Transverse colon (tissue), 4 donors: ENCODE results near the gene HBZ. TPM values are rescaled to one million over a fixed set of nuclear protein-coding genes. Genes with fewer than 3 reads are reported as not detected.
"Not testable (repeated sequence)": the region's sequence is repeated elsewhere in the genome, so short reads cannot be mapped to it uniquely, and the experiment has no call there.

Experiments used
- DNase-seq: peaks from one replicate; pipeline ENCODE4 v3.0.0-alpha.2; 2019
- H3K27ac ChIP-seq, 4 donors: fragments of 200-600 bp; sonication (generic); 2 replicates each; pipeline ENCODE4 v1.5.1; 2016 to 2018; ENCODE audit warnings: inconsistent platforms in 4 of 4
- H3K27me3 ChIP-seq: fragments of 200-600 bp; sonication (generic); 2 replicates; pipeline ENCODE4 v1.5.1; 2017; ENCODE audit warnings: inconsistent platforms
- H3K36me3 ChIP-seq, 4 donors: fragments of 200-600 bp; sonication (generic); 2 replicates each; pipeline ENCODE4 v1.5.1; 2017 to 2019; ENCODE audit warnings: inconsistent platforms in 4 of 4
- H3K4me1 ChIP-seq, 4 donors: fragments of 200-600 bp; sonication (generic); 2 replicates each; pipeline ENCODE4 v1.5.1; 2017 to 2020; ENCODE audit warnings: inconsistent platforms in 4 of 4
- H3K4me3 ChIP-seq, 4 donors: fragments of 200-600 bp; sonication (generic); 1 replicate in 1 of 4; 2 replicates in 3 of 4; pipeline versions ENCODE4 v1.5.1 to v1.6.1; 2017 to 2019; ENCODE audit warnings: inconsistent platforms in 4 of 4
- H3K9me3 ChIP-seq, 2 donors: fragments of 200-600 bp; sonication (generic); 2 replicates each; pipeline ENCODE4 v1.5.1; 2017 to 2019; ENCODE audit warnings: inconsistent platforms in 2 of 2
- EP300 ChIP-seq: sonication (generic); formaldehyde crosslinking; IDR thresholded peaks from one replicate; pipeline ENCODE4 v1.6.1; 2017; ENCODE audit warnings: antibody characterized with exemption, low read depth
- POLR2A ChIP-seq: fragments of 450-650 bp; IDR thresholded peaks from one replicate; pipeline ENCODE4 v1.6.1; 2016; ENCODE audit warnings: antibody characterized with exemption, mild to moderate bottlenecking, moderate library complexity
- POLR2AphosphoS5 ChIP-seq, 3 donors: sonication (generic); formaldehyde crosslinking; IDR thresholded peaks; one replicate each; pipeline ENCODE4 v1.6.1; 2016; ENCODE audit warnings: antibody characterized with exemption in 3 of 3
- WGBS, 2 donors: methylation state at CpG; one replicate each; pipeline ENCODE4 v1.1.5; 2018; ENCODE audit warnings: low coverage in 1 of 2; 5-methylcytosine and 5-hydroxymethylcytosine counted together
- in situ Hi-C, 4 donors: fragments of 200-750 bp; cut with MboI; loops; one replicate each; pipeline versions ENCODE4 v1.15.0 to v1.15.1; 2017; ENCODE audit warnings: low sequenced_read_pairs in 3 of 4, low pct_ligation_motif_present in 1 of 4, low pct_unique_long_range_greater_than_20kb in 1 of 4
- intact Hi-C: fragments of 100-400 bp; cut with DNase I; formaldehyde crosslinking; loops from one replicate; pipeline ENCODE4 v1.15.1; 2023; ENCODE audit warnings: low total_unique reads
- small RNA-seq, 4 donors: library from RNA; depleted of rRNA; stranded (forward); fragments of <200 nt; gene quantifications; one replicate each; pipeline ENCODE3, GENCODE V24; 2016
- total RNA-seq, 4 donors: library from RNA; depleted of rRNA; stranded (reverse); fragments of >200 nt; gene quantifications; one replicate each; pipeline ENCODE4 v1.1.0, GENCODE V29; 2016
- TF ChIP-seq, protein P1 (sequence below), 5 experiments: fragments of 200-600 bp in 3 of 5; fragments of 450-650 bp in 2 of 5; sonication (generic) in 3 of 5; IDR thresholded peaks; 1 replicate in 2 of 5; 2 replicates in 3 of 5; pipeline ENCODE4 v1.5.1; 2016 to 2017; ENCODE audit warnings: antibody characterized with exemption in 5 of 5, inconsistent platforms in 3 of 5, mild to moderate bottlenecking in 2 of 5, moderate library complexity in 1 of 5

The HBZ gene
- total RNA-seq, 4 donors from 2014 or later = not detected

DNA sequence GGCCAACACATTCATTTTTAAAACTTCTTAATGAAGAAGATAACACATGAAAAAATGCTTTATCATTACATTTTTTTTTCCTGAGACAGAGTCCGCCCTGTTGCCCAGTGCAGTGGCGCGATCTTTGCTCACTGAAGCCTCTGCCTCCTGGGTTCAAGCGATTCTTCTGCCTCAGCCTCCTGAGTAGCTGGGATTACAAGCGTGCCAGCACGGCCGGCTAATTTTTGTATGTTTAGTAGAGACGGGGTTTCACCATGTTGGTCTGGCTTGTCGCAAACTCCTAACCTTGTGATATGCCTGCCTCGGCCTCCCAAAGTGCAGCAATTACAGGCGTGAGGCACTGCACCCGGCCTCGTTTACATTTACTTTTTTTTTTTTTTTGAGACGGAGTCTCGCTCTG, 41.0 kb downstream of the HBZ start:
- 93 to 98% methylated on average over 8 to 15 of the region's 15 CpGs for WGBS, 2 donors
- in situ Hi-C loops (no loop called here), intact Hi-C loops (no loop called here)
- DNase-seq = no peak
- Histone ChIP-seq H3K27me3 (no peaks in the 10 kb centered on the region), H3K4me1 (no peaks in the 10 kb centered on the region), H3K27ac (no peak overlapping the region), H3K4me3 (no peak overlapping the region), H3K36me3 (peaks cover 0 to 85% (median 40%) of the 10 kb centered on the region in 4 donors), H3K9me3 (no peaks in the 10 kb centered on the region)
- no peak for TF ChIP-seq EP300
- TF ChIP-seq POLR2AphosphoS5 (IDR thresholded peaks at IDR 0.05) = no peak
- no peak for TF ChIP-seq POLR2A

DNA sequence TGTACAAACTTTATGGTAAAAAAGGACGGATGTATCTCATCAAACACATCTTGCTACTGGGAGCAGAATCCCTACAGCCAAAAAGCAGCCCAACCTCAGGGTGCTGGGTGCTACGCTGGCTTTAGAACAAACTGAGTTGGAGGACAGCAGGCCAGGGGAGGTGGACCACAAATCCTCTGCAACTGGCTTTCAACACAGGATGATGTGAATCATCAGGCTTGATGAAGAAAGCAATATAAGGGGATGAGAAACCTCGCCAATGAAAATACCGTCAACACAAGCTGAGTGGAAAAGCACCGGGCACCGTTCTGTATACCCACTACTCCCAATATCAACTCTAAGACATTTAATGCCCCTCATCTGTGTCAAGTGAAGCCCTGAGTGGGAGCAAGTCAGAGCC, 42.1 kb downstream of the HBZ start:
- WGBS, 2 donors = 95% methylated on average over 6 of the region's 6 CpGs; no CpG with 5 or more reads in 1 of the 2 donors
- Histone ChIP-seq H3K36me3 (peaks cover 0 to 84% (median 40%) of the 10 kb centered on the region in 4 donors), H3K27me3 (no peaks in the 10 kb centered on the region)

DNA sequence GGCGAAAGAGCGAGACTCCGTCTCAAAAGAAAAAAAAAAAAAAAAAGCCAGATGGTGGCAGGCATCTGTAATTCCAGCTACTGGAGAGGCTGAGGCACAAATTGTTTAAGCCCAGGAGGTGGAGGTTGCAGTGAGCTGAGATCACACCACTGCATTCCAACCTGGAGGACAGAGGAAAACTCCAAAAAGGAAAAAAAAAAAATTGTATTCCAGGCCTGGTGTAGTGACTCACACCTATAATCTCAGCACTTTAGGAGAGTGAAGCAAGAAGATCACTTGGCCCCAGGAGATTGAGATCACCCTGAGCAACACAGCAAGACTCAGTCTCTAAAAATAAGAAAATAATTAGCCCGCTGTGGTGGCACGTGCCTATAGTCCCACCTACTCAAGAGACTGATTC, 47.9 kb downstream of the HBZ start:
- Histone ChIP-seq H3K4me1 (no peaks in the 10 kb centered on the region), H3K9me3 (no peaks in the 10 kb centered on the region), H3K4me3 (no peak overlapping the region), H3K27me3 (no peaks in the 10 kb centered on the region), H3K27ac (no peak overlapping the region), H3K36me3 (peaks cover 0 to 73% (median 33%) of the 10 kb centered on the region in 4 donors)
- in situ Hi-C loops = no loop called here
- no peak for TF ChIP-seq EP300
- TF ChIP-seq, protein P1, sequence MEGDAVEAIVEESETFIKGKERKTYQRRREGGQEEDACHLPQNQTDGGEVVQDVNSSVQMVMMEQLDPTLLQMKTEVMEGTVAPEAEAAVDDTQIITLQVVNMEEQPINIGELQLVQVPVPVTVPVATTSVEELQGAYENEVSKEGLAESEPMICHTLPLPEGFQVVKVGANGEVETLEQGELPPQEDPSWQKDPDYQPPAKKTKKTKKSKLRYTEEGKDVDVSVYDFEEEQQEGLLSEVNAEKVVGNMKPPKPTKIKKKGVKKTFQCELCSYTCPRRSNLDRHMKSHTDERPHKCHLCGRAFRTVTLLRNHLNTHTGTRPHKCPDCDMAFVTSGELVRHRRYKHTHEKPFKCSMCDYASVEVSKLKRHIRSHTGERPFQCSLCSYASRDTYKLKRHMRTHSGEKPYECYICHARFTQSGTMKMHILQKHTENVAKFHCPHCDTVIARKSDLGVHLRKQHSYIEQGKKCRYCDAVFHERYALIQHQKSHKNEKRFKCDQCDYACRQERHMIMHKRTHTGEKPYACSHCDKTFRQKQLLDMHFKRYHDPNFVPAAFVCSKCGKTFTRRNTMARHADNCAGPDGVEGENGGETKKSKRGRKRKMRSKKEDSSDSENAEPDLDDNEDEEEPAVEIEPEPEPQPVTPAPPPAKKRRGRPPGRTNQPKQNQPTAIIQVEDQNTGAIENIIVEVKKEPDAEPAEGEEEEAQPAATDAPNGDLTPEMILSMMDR (IDR thresholded peaks at IDR 0.05) = no peak
- TF ChIP-seq POLR2A = no peak
- no peak for TF ChIP-seq POLR2AphosphoS5 (IDR thresholded peaks at IDR 0.05)
- 94 to 95% methylated on average over 5 of the region's 5 CpGs for WGBS, 2 donors
- intact Hi-C loops = no loop called here
- DNase-seq = no peak

More for the DNA sequence above, 42.1 kb downstream of the HBZ start:
- no peaks in the 10 kb centered on the region for H3K4me1 ChIP-seq
- in situ Hi-C loops (no loop called here), intact Hi-C loops (no loop called here)
- no peak for TF ChIP-seq EP300
- TF ChIP-seq POLR2AphosphoS5 (IDR thresholded peaks at IDR 0.05) = no peak
- no peak for TF ChIP-seq POLR2A
- no peak overlapping the region for H3K4me3 ChIP-seq
- H3K9me3 ChIP-seq = no peaks in the 10 kb centered on the region
- DNase-seq = no peak
- H3K27ac ChIP-seq = no peak overlapping the region

DNA sequence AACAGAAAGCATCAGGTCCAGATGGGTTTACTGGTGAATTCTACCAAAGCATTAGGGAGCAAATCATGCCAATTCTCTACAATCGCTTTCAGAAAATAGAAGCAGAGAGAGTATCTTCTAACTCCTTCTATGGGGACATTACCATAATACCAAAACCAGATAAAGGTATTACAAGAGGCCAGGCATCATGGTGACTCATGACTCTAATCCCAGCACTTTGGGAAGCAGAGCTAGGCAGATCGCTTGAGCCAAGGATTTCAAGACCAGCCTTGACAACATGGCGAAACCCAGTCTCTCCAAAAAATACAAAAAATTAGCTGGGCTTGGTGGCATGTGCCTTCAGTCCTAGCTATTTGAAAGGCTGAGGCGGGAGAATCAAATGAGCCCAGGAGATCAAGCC, 50.8 kb downstream of the HBZ start:
- Histone ChIP-seq H3K4me1 (no peaks in the 10 kb centered on the region), H3K27me3 (no peaks in the 10 kb centered on the region), H3K9me3 (no peaks in the 10 kb centered on the region), H3K4me3 (no peak overlapping the region), H3K27ac (no peak overlapping the region), H3K36me3 (peaks cover 0 to 75% (median 33%) of the 10 kb centered on the region in 4 donors)
- WGBS, 2 donors = 95 to 100% methylated on average over 1 to 4 of the region's 4 CpGs
- intact Hi-C loops = no loop called here
- TF ChIP-seq POLR2A = no peak
- TF ChIP-seq EP300 = no peak
- TF ChIP-seq POLR2AphosphoS5 (IDR thresholded peaks at IDR 0.05) = no peak
- TF ChIP-seq, protein P1 (IDR thresholded peaks at IDR 0.05) = no peak
- in situ Hi-C loops = no loop called here
- DNase-seq = no peak

DNA sequence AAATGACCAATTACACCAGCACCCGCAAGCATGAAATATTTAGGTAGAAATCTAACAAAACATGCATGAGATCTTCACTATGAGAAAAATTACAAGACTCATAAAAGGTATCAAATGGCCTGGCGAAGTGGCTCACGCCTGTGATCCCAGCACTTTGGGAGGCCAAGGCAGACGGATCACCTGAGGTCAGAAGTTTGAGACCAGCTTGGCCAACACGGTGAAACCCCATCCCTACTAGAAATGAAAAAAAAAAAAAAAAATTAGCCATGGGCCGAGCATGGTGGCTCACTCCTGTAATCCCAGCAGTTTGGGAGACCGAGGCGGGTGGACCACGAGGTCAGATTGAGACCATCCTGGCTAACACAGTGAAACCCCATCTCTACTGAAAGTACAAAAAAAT, 51.6 kb downstream of the HBZ start:
- peaks cover 0 to 75% (median 33%) of the 10 kb centered on the region in 4 donors for H3K36me3 ChIP-seq
- H3K9me3 ChIP-seq, intact Hi-C loops, H3K4me1 ChIP-seq, H3K27me3 ChIP-seq, DNase-seq, H3K27ac ChIP-seq, H3K4me3 ChIP-seq, in situ Hi-C loops: not testable (repeated sequence)
- 90 to 93% methylated on average over 2 to 9 of the region's 9 CpGs for WGBS, 2 donors

Small RNAs within 50 kb of the gene (small RNA-seq; reads per million reads assigned to genes)
- gene RF00019 = 0 reads per million in 4 donors

Other genes with a start within 250 kb of the HBZ start
- 10 to 100 TPM in 1 of 4 donors, 1 to 10 TPM in 2, not detected in 1; 4.6 to 12.7 (median 5.2) TPM for gene POLR3K, start 99.0 kb upstream of the HBZ start, total RNA-seq
- gene SNRNP25, start 98.8 kb upstream of the HBZ start, total RNA-seq = 10 to 100 TPM in 3 of 4 donors, 1 to 10 TPM in 1; 5.6 to 27.9 (median 20.2) TPM
- gene RHBDF1, start 80.0 kb upstream of the HBZ start, total RNA-seq = 100 to 1,000 TPM in 1 of 4 donors, 10 to 100 TPM in 3; 11.9 to 179 (median 33.8) TPM
- gene MPG, start 74.4 kb upstream of the HBZ start, total RNA-seq = 10 to 100 TPM; 22.3 to 63.2 (median 51.2) TPM
- 10 to 100 TPM; 12.8 to 99.5 (median 22.6) TPM for gene NPRL3, start 14.0 kb upstream of the HBZ start, total RNA-seq
- not detected for gene HBM, start 13.3 kb downstream of the HBZ start, total RNA-seq
- gene HBA2, start 20.2 kb downstream of the HBZ start, total RNA-seq = 10 to 100 TPM in 1 of 4 donors, 1 to 10 TPM in 2, not detected in 1; 1.8 to 10.8 (median 7.0) TPM
- 1 to 10 TPM in 1 of 4 donors, not detected in 3; 4.4 TPM for gene HBA1, start 24.0 kb downstream of the HBZ start, total RNA-seq
- gene HBQ1, start 27.8 kb downstream of the HBZ start, total RNA-seq = not detected
- 100 to 1,000 TPM in 3 of 4 donors, 10 to 100 TPM in 1; 85.1 to 316 (median 153) TPM for gene LUC7L, start 76.8 kb downstream of the HBZ start, total RNA-seq
- gene FAM234A, start 82.2 kb downstream of the HBZ start, total RNA-seq = 100 to 1,000 TPM in 2 of 4 donors, 10 to 100 TPM in 2; 55.4 to 328 (median 112) TPM
- 10 to 100 TPM in 1 of 4 donors, 1 to 10 TPM in 3; 2.0 to 24.3 (median 6.7) TPM for gene RGS11, start 123.3 kb downstream of the HBZ start, total RNA-seq
- under 1 TPM in 1 of 4 donors, not detected in 3; 0.95 TPM for gene ARHGDIG, start 127.9 kb downstream of the HBZ start, total RNA-seq
- 1 to 10 TPM in 1 of 4 donors, under 1 TPM in 2, not detected in 1; 0.55 to 2.6 (median 0.79) TPM for gene PDIA2, start 130.5 kb downstream of the HBZ start, total RNA-seq
- 10 to 100 TPM; 41.4 to 73.7 (median 58.7) TPM for gene AXIN1, start 200.1 kb downstream of the HBZ start, total RNA-seq
- gene MRPL28, start 217.9 kb downstream of the HBZ start, total RNA-seq = 10 to 100 TPM; 24.7 to 81.2 (median 53.0) TPM
- gene PGAP6, start 229.3 kb downstream of the HBZ start, total RNA-seq = 100 to 1,000 TPM; 105 to 300 (median 179) TPM
- gene NME4, start 244.6 kb downstream of the HBZ start, total RNA-seq = 10 to 100 TPM; 37.5 to 82.3 (median 58.1) TPM
- gene DECR2, start 249.2 kb downstream of the HBZ start, total RNA-seq = 100 to 1,000 TPM in 2 of 4 donors, 10 to 100 TPM in 2; 65.7 to 148 (median 108) TPM